GM18873 (cell line): Measurements from ENCODE around the gene XXYLT1.

Experiments
- ATAC-seq: cut with Tn5 transposase; IDR thresholded peaks from one replicate; pipeline ENCODE4 v1.9.1; 2021; ENCODE audit warnings: mild to moderate bottlenecking, moderate library complexity, moderate number of reproducible peaks; ENCODE audit not compliant: unreplicated experiment, low FRiP score

Gene XXYLT1

GRCh38 chr3:195086341-195086740 is 184.6 kb downstream of the XXYLT1 start:
- ATAC-seq, result no peak

- ATAC-seq, result no peak
These were observed 185.4 kb downstream of the XXYLT1 start for GRCh38 chr3:195085356-195086130.

GRCh38 chr3:195084746-195085145 is 186.2 kb downstream of the XXYLT1 start:
- ATAC-seq, result no peak

- no peak for ATAC-seq
These were observed 187.3 kb downstream of the XXYLT1 start for GRCh38 chr3:195083659-195084058.

GRCh38 chr3:195082811-195083210 is 188.1 kb downstream of the XXYLT1 start:
- ATAC-seq, result no peak

GRCh38 chr3:195081242-195081963 is 189.6 kb downstream of the XXYLT1 start:
- ATAC-seq, result no peak

- no peak for ATAC-seq
These were observed 190.3 kb downstream of the XXYLT1 start for GRCh38 chr3:195080571-195081151.

GRCh38 chr3:195080125-195080524 is 190.8 kb downstream of the XXYLT1 start:
- ATAC-seq, result no peak

- no peak for ATAC-seq
These were observed 191.3 kb downstream of the XXYLT1 start for GRCh38 chr3:195079636-195080035.

GRCh38 chr3:195078891-195079440 is 192.0 kb downstream of the XXYLT1 start:
- no peak for ATAC-seq

- ATAC-seq, result no peak
These were observed 193.1 kb downstream of the XXYLT1 start for GRCh38 chr3:195077611-195078540.

GRCh38 chr3:195076981-195077610 is 193.9 kb downstream of the XXYLT1 start:
- no peak for ATAC-seq

- no peak for ATAC-seq
These were observed 194.8 kb downstream of the XXYLT1 start for GRCh38 chr3:195075941-195076875.

GRCh38 chr3:195075199-195075940 is 195.6 kb downstream of the XXYLT1 start:
- ATAC-seq, result no peak

GRCh38 chr3:195073866-195074860 is 196.8 kb downstream of the XXYLT1 start:
- ATAC-seq, result no peak

- ATAC-seq, result no peak
These were observed 197.9 kb downstream of the XXYLT1 start for GRCh38 chr3:195072916-195073564.
